Panc1 (cell line): ENCODE results near the gene KIAA0586. TPM values are rescaled to one million over a fixed set of nuclear protein-coding genes. Genes with fewer than 3 reads are reported as not detected.
"Not testable (repeated sequence)": the region's sequence is repeated elsewhere in the genome, so short reads cannot be mapped to it uniquely, and the experiment has no call there.

Experiments
- ATAC-seq: fragments of 200-7000 bp; cut with Tn5 transposase; 2 replicates; pipeline ENCODE4 v1.9.1; 2020; ENCODE audit warnings: mild to moderate bottlenecking, moderate library complexity
- BruUV-seq: library from RNA; stranded (reverse); fragments of 400-500 nt; replicated peaks from 2 replicates; lab custom pipeline; 2021; lab: Mats Ljungman, UMichigan
- CTCF ChIA-PET: fragments of 300-600 bp; sonication (Branson Sonifier 250); formaldehyde crosslinking; loops from one replicate; lab custom pipeline; 2022; ENCODE audit warnings: antibody characterized with exemption; lab: Charles Lee
- POLR2A ChIA-PET: fragments of 300-600 bp; sonication (Branson Sonifier 250); formaldehyde crosslinking; loops from one replicate; lab custom pipeline; 2022; ENCODE audit warnings: antibody characterized with exemption; lab: Charles Lee
- DNase-seq: peaks from one replicate; pipeline ENCODE4 v3.0.0-alpha.2; 2010; ENCODE audit warnings: low read depth, low spot score
- H3K27ac ChIP-seq: 2 replicates; pipeline ENCODE4 v1.5.1; 2011; ENCODE audit warnings: mild to moderate bottlenecking, low read length, inconsistent platforms
- H3K27me3 ChIP-seq: fragments of 200-500 bp; sonication (Bioruptor generic); 2 replicates; pipeline ENCODE4 v1.6.0; 2014; ENCODE audit warnings: low read length, inconsistent platforms; ENCODE audit not compliant: control insufficient read depth, insufficient read depth
- H3K36me3 ChIP-seq: fragments of 200-500 bp; sonication (Bioruptor generic); 2 replicates; pipeline ENCODE4 v1.5.1; 2014; ENCODE audit warnings: inconsistent platforms, mild to moderate bottlenecking, low read length, moderate library complexity; ENCODE audit not compliant: control insufficient read depth, insufficient read depth
- H3K4me1 ChIP-seq: 2 replicates; pipeline ENCODE4 v1.5.1; 2011; ENCODE audit warnings: inconsistent platforms, mild to moderate bottlenecking, low read length, moderate library complexity; ENCODE audit not compliant: control insufficient read depth, insufficient read depth
- H3K4me3 ChIP-seq, 2 experiments: 2 replicates each; pipeline ENCODE4 v1.5.1; 2011 to 2012; ENCODE audit warnings: low read depth in 2 of 2, low read length in 2 of 2, mild to moderate bottlenecking in 2 of 2, inconsistent platforms in 1 of 2, moderate library complexity in 1 of 2
- H3K9me3 ChIP-seq: fragments of 200-500 bp; sonication (Bioruptor generic); 2 replicates; pipeline ENCODE4 v1.5.1; 2014; ENCODE audit warnings: low read depth, mild to moderate bottlenecking, inconsistent platforms, low read length, moderate library complexity; ENCODE audit not compliant: control insufficient read depth, insufficient read depth
- POLR2AphosphoS5 ChIP-seq: IDR thresholded peaks from 2 replicates; pipeline ENCODE4 v1.6.1; 2012; ENCODE audit warnings: mild to moderate bottlenecking, low read depth, low read length, moderate library complexity
- SIN3A ChIP-seq: IDR thresholded peaks from 2 replicates; pipeline ENCODE4 v1.6.1; 2012; ENCODE audit warnings: low read depth, mild to moderate bottlenecking, low read length, moderate library complexity, borderline replicate concordance; ENCODE audit not compliant: insufficient read depth
- TCF7L2 ChIP-seq: IDR thresholded peaks from 2 replicates; pipeline ENCODE4 v1.6.1; 2011; ENCODE audit warnings: mild to moderate bottlenecking, low read depth, low read length, inconsistent platforms
- in situ Hi-C: cut with HindIII; loops from 2 replicates; pipeline ENCODE4 v1.10.0; 2016; ENCODE audit warnings: low sequenced_read_pairs, low pct_unique_long_range_greater_than_20kb
- intact Hi-C: fragments of 100-400 bp; cut with micrococcal nuclease; formaldehyde crosslinking; loops from one replicate; pipeline ENCODE4 v1.10.0; 2022; ENCODE audit not compliant: unreplicated experiment
- total RNA-seq: library from RNA; stranded (reverse); gene quantifications from one replicate; pipeline ENCODE4 v1.2.1, GENCODE V29; 2021; ENCODE audit not compliant: unreplicated experiment
- TF ChIP-seq, protein P1 (sequence below): fragments of 450-650 bp; IDR thresholded peaks from 2 replicates; pipeline ENCODE4 v1.5.1; 2017; ENCODE audit warnings: mild to moderate bottlenecking
- TF ChIP-seq, protein P2 (sequence below), 2 experiments: IDR thresholded peaks; 2 replicates each; pipeline ENCODE4 v1.6.1; 2011 to 2012; ENCODE audit warnings: low read depth in 2 of 2, control low read depth in 1 of 2, low read length in 1 of 2, mild to moderate bottlenecking in 1 of 2, moderate library complexity in 1 of 2; ENCODE audit not compliant: insufficient read depth in 1 of 2

KIAA0586 gene
- total RNA-seq, 1 experiment from 2014 or later = 14.7 TPM

DNA sequence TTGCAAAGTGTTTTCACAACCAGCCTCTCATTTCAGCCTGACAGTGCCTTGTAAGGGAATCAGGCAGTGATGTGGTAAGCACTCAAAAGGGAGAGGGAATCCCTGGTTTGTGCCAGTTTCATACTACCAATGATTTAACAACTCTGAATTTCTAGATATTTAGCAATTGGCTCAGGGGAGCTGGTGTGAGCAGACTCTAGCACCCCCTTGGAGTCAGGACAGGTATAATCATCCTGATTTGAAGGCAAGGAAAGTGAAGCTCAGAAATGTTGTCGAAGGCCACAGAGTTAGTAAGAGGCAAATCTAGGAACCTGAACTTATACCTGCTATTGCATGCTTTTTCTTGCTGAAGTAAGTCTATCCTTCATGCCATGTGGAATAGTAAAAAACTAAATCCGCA, 147.1 kb downstream of the KIAA0586 start:
- no peaks in the 10 kb centered on the region for H3K4me1 ChIP-seq
- DNase-seq (no peak), ATAC-seq (no peak)
- no peaks in the 10 kb centered on the region for H3K9me3 ChIP-seq
- BruUV-seq = no TSS peak
- no peaks in the 10 kb centered on the region for H3K27me3 ChIP-seq
- TF ChIP-seq POLR2AphosphoS5 (no peak), TCF7L2 (no peak), SIN3A (no peak)
- TF ChIP-seq, protein P1, sequence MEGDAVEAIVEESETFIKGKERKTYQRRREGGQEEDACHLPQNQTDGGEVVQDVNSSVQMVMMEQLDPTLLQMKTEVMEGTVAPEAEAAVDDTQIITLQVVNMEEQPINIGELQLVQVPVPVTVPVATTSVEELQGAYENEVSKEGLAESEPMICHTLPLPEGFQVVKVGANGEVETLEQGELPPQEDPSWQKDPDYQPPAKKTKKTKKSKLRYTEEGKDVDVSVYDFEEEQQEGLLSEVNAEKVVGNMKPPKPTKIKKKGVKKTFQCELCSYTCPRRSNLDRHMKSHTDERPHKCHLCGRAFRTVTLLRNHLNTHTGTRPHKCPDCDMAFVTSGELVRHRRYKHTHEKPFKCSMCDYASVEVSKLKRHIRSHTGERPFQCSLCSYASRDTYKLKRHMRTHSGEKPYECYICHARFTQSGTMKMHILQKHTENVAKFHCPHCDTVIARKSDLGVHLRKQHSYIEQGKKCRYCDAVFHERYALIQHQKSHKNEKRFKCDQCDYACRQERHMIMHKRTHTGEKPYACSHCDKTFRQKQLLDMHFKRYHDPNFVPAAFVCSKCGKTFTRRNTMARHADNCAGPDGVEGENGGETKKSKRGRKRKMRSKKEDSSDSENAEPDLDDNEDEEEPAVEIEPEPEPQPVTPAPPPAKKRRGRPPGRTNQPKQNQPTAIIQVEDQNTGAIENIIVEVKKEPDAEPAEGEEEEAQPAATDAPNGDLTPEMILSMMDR = no peak
- TF ChIP-seq, protein P2, sequence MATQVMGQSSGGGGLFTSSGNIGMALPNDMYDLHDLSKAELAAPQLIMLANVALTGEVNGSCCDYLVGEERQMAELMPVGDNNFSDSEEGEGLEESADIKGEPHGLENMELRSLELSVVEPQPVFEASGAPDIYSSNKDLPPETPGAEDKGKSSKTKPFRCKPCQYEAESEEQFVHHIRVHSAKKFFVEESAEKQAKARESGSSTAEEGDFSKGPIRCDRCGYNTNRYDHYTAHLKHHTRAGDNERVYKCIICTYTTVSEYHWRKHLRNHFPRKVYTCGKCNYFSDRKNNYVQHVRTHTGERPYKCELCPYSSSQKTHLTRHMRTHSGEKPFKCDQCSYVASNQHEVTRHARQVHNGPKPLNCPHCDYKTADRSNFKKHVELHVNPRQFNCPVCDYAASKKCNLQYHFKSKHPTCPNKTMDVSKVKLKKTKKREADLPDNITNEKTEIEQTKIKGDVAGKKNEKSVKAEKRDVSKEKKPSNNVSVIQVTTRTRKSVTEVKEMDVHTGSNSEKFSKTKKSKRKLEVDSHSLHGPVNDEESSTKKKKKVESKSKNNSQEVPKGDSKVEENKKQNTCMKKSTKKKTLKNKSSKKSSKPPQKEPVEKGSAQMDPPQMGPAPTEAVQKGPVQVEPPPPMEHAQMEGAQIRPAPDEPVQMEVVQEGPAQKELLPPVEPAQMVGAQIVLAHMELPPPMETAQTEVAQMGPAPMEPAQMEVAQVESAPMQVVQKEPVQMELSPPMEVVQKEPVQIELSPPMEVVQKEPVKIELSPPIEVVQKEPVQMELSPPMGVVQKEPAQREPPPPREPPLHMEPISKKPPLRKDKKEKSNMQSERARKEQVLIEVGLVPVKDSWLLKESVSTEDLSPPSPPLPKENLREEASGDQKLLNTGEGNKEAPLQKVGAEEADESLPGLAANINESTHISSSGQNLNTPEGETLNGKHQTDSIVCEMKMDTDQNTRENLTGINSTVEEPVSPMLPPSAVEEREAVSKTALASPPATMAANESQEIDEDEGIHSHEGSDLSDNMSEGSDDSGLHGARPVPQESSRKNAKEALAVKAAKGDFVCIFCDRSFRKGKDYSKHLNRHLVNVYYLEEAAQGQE (IDR thresholded peaks at IDR 0.05; ENCODE audit: insufficient read depth in 1 of 2, low read depth in 2 of 2, low read length in 1 of 2) = no peak
- ChIA-PET POLR2A (no interaction called here), CTCF (no interaction called here)
- no peak overlapping the region for H3K27ac ChIP-seq
- intact Hi-C loops = no loop called here
- H3K4me3 ChIP-seq = no peak overlapping the region
- H3K36me3 ChIP-seq = no peaks in the 10 kb centered on the region
- in situ Hi-C loops = no loop called here

DNA sequence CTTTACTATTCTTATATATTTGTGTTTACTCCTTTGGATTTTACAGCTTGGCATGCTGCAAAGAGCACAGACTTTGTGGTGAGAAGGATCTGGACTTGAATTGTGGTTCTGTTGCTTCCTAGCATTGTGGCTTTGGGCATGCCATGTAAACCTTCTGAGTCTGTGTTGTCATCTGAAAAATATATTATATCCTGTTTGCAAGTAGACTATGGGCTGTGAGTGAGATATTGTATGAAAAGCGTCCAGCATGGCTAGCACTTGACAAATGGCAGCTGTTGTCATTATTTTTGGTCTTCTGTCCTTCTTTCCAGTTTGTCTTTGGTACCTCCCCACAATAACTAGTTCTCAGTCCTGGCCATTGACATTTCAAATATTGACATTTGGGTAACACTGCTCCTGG, 148.4 kb downstream of the KIAA0586 start:
- no peak overlapping the region for H3K27ac ChIP-seq
- BruUV-seq = no TSS peak
- H3K4me3 ChIP-seq = no peak overlapping the region
- TF ChIP-seq SIN3A (no peak), TCF7L2 (no peak), POLR2AphosphoS5 (no peak)
- TF ChIP-seq, protein P2 (IDR thresholded peaks at IDR 0.05; ENCODE audit: insufficient read depth in 1 of 2, low read depth in 2 of 2, low read length in 1 of 2) = no peak
- POLR2A ChIA-PET = no interaction called here
- no peak for DNase-seq
- H3K36me3 ChIP-seq = no peaks in the 10 kb centered on the region
- CTCF ChIA-PET = no interaction called here
- in situ Hi-C loops = no loop called here
- intact Hi-C loops = no loop called here
- H3K4me1 ChIP-seq = no peaks in the 10 kb centered on the region
- no peaks in the 10 kb centered on the region for H3K27me3 ChIP-seq
- no peaks in the 10 kb centered on the region for H3K9me3 ChIP-seq
- no peak for ATAC-seq

DNA sequence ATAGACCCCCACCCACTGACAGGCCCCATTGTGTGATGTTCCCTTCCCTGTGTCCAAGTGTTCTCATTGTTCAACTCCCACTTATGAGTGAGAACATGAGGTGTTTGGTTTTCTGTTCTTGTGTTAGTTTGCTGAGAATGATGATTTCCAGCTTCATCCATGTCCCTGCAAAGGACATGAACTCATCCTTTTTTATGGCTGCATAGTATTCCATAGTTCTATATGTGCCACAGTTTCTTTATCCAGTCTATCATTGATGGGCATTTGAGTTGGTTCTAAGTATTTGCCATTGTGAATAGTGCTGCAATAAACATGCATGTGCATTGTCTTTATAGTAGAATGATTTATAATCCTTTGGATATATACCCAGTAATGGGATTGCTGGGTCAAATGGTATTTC, 152.5 kb downstream of the KIAA0586 start:
- H3K27me3 ChIP-seq, H3K27ac ChIP-seq, ATAC-seq, H3K36me3 ChIP-seq, H3K9me3 ChIP-seq, BruUV-seq, CTCF ChIA-PET, H3K4me3 ChIP-seq, H3K4me1 ChIP-seq, POLR2A ChIA-PET, DNase-seq, intact Hi-C loops, in situ Hi-C loops: not testable (repeated sequence)

DNA sequence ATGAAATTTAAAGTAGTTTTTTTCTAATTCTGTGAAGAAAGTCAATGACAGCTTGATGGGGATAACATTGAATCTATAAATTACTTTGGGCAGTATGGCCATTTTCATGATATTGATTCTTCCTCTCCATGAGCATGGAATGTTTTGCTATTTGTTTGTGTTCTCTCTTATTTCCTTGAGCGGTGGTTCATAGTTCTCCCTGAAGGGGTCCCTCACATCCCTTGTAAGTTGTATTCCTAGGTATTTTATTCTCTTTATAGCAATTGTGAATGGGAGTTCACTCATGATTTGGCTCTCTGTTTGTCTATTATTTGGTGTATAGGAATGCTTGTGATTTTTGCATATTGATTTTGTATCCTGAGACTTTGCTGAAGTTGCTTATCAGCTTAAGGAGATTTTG, 153.9 kb downstream of the KIAA0586 start:
- H3K36me3 ChIP-seq, in situ Hi-C loops, DNase-seq, H3K4me3 ChIP-seq, H3K4me1 ChIP-seq, H3K27me3 ChIP-seq, CTCF ChIA-PET, H3K9me3 ChIP-seq, BruUV-seq, POLR2A ChIA-PET, intact Hi-C loops, H3K27ac ChIP-seq, ATAC-seq: not testable (repeated sequence)
